Fibroblast of gingiva (primary cell): ENCODE measurements around the gene PPP1R12B.
A peak's percentile ranks its signal among the peaks of the same experiment; 100 is the strongest.
"Not testable (repeated sequence)": the region's sequence is repeated elsewhere in the genome, so short reads cannot be mapped to it uniquely, and the experiment has no call there.

Experiments used
- DNase-seq: peaks from one replicate; pipeline ENCODE4 v3.0.0-alpha.2; 2011; ENCODE audit warnings: low read depth

The PPP1R12B gene

DNA sequence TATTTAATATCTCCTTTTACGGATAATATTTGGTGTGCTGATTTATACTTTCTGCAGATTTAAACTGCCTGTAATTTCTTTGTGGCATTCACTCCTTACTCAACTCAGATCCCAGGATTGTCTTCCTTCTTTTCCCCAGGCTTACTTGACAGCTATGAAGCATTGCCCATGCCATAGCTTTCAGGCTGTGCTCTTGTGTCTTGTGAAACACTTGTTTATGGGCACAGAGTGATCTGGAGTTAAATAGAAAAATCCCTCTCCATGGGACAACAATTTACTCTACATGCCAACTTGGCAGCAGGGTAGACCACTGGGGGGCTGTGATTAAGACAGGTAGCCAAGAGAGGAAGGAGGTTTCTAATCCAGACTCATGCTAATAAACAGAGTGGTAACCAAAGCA is 57.4 kb downstream of the PPP1R12B start:
- peak; percentile 70 for DNase-seq

DNA sequence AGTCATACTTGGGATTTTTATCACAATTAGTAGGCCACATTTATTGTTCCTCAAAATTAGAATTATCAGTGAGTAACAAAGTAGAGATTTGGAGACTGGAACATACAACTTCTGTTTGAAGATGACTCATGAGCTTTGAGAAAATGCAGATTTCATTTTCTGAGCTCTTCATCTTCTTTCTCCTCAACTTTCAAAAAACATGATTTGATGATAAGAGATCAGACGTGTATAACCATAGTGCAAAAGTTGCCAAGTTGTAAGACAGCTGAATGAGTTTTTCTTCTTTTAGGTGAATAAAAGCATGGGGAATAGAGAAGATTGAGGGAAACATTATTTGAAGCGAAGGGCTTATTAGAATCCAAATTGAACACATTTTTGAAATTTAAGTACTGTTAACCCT is 58.4 kb downstream of the PPP1R12B start:
- not testable (repeated sequence) for DNase-seq

DNA sequence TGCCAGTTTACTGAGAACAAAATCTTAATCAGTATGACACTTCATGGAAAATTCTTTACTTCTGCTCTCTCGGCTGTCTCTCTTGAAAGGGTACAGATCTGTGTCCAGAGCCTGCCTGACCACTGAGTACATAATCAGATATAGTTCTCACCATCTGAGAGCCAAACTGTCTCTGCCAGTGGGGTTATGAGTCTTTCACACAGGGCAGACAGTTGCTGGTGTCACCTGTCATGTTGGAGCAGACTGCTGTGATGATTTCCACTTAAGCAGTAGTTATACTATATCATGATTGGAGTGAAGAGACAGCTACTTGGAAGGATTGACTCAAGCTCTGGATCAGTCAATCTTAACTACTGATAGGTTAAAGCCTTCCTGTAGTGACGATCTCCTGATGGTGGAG is 58.9 kb downstream of the PPP1R12B start:
- DNase-seq, result not testable (repeated sequence)

DNA sequence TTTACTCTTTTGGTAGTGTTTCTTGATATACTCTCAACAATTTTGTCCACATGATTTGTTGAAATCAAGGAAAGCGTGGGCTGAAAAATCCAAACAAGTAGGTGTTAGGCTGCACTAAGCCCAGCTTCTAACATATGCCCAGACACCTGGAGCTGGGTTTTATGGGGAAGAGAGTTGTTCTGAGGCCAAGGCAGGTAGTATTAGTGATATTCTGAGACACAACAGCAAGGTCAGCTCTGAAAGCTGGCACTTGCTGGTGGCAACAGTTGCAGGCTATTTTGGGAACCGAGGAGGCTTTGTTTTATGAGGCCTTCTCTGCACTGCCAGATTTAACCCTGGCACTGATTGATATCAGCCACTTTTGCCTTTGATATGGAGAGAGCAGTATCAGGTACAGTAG is 61.8 kb downstream of the PPP1R12B start:
- not testable (repeated sequence) for DNase-seq

DNA sequence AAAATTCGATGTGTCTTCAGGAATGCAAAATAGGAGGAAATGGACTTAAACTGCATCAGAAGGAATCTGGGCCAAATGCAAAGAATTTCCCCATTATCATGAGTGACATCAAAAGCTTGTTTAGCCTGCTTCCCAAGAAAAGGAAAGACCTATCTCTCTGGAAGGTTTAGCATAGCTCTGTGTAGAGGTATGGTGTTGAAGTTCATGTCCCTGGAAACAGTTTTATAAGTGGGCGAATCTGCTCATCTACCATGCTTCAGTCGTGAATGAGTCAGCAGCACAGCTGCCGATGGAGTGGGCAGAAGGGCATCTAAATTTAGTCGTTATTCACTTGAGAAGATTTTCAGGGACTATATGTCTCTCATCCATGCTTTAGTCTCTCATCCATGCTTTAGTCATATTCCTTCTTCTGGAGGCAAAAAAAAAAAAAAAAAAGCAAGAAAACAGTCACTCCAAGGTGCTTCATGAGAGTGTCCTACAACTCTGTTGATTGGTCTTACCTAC is 62.4 kb downstream of the PPP1R12B start:
- peak; percentile 53 for DNase-seq

DNA sequence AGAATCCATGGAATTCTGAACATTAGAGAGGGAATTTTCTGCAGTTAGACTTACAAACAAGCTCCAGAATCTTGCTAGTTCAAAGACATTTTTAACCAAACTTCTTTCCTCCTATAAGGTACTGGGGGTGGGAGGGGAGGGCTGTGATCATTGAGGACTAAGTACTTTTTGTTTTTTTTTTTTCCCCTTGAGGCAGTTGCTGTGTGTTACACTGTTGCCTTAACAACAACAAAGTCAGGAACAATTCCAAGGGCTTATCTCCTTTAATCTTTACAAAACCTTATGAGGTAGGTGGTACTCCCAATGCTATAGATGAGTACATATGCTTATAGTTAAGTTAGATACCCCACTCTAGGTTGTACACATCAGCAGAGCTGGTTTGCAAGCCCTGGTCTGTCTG is 62.9 kb downstream of the PPP1R12B start:
- no peak for DNase-seq

DNA sequence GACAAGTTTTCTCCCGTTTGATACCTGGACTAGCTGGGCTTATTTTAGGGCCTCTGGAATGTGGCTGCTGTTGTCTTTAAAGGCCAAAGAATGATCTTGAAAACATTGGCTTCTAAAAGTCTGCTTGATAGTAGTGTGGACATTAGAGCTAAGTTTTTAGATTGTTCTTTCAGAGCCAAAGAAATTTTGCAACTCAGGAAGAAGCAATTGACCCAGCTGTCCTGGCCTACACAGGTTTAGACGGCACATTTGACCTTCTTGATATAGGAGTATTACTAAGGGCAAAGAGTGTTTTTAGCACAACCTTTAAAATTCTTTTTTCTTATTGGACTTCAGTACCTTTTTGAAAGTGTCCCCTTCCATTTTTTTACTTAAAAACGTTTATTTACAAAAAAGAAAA is 63.9 kb downstream of the PPP1R12B start:
- DNase-seq, result not testable (repeated sequence)

DNA sequence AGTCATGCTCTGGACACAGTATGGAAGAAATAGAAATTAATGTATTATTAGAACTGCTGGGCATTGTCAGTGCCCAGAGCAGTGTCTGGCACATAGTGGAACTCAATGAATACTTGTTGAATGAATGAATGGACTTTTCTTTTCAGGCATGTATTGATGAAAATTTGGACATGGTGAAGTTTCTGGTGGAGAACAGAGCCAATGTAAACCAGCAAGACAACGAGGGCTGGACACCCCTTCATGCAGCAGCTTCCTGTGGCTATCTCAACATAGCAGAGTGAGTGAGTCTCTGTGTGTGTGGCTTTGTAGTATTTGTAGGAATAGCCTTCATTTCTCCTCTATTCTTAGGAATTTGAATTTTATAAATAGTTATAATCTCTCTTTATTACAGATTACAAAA is 68.1 kb downstream of the PPP1R12B start:
- no peak for DNase-seq

DNA sequence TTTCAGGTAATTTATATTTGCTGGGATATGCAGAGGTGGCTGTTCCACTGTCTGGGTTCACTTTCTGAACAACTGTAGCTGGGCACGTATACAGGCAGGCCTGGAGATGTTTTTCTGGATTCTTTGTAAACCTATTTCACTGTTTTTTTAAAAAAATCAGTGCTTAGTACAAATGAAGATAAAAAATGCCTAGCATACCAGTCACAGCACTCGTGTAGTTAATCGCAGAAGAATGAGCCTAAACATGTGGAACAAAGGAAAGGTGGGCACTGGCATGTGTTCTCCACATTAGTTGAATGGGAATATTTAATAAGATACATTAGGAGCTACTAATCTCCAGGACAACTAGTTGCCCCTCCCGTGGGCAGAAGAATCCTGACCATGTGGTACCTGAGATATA is 68.6 kb downstream of the PPP1R12B start:
- DNase-seq, result not testable (repeated sequence)

DNA sequence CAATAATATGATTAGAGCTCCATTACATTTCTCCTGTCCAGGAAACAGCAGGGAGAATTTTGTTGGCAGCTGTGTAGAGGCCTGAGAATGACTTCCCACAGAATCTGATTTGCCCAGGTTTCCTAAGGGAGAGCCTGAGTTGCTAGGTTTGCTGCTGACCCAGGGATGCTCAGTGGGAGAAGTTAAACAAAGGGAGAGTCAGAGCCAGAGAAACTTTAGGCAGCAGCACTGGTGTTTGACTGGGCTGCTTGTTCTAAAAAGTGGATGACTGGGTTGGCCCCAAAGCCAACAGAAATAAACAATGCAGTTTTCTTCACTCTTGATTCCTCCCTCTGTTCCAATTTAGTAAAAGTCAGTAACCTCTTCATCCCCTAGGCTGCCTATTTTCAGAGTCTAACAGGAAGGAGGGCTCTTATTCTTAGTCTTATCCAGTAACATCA is 69.3 kb downstream of the PPP1R12B start:
- peak; percentile 55 for DNase-seq

DNA sequence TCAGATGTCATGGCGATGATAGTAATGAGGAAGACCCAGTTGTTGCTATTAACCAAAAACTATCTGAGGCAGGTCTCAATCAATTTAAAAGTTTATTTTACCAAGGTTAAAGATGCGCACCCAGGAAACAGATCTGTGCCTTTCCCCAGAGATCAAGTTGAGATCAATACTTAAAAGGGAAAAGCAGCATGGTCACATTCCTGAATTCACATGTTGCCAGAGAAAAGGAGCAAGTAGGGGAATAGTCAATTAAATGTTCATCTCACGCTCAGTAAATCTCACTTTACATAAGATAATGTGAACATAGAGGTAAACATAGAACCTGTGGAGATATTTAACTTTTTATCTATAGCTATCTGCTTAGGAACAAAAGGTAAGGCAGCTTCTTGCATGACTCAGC is 71.2 kb downstream of the PPP1R12B start:
- DNase-seq, result not testable (repeated sequence)

DNA sequence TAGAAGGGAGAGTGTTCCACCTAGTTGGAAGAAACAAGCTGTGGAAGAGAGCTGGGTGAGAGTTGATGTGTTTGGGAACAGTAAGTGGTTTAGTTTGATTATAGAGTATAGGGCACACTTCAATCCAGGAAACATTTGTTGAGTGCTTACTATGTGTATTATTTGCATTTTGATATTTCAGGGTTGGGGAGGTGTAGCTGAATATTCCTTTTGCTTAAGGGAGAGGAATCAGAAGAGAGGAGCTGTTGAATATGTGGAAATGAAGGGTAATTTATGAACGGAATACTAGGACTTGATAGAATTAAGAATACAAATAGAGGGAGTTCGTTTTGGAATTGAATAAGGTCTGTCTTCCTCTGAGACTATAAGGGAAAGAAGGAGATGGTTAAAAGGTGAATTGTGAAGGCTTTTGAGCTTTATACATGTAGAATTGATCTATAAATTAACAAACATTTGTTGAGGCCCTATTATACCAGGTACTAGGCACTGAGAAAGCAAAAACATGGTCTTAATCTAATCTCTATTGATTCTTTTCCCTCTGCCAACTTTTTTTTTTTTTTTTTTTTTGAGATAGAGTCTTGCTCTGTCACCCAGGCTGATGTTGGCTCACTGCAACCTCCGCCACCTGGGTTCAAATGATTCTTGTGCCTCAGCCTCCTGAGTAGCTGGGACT is 72.1 kb downstream of the PPP1R12B start:
- not testable (repeated sequence) for DNase-seq

DNA sequence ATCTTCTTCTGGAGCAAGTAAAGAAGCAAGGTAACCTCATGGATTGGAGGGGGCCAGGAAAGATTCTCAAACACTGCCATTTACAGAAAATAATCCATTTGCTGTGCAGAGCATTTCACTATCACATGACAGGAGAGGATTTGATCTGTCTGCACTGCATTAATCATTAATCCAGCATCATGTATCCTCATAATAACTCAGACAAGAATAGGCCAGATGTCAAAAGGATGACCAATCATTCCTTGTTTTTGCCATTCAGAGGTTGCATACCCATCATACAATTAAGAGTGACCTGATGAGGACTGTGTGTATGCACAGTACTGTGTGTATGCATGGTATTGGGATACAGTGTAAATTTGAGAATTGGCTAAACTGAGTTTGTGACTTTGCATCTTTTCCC is 74.2 kb downstream of the PPP1R12B start:
- not testable (repeated sequence) for DNase-seq

DNA sequence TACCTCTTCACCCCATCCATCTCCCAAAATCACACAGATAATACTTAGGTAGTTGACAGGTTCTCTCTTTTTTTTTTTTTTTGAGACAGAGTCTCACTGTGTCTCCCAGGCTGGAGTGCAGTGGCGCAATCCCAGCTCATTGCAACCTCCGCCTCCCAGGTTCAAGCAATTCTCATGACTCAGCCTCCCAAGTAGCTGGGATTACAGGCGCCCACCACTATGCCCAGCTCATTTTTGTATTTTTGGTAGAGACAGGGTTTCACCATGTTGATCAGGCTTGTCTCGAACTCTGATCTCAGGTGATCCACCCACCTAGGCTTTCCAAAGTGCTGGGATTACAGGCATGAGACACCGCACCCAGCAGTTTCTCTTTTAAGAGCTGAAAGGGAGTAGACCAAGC is 75.8 kb downstream of the PPP1R12B start:
- not testable (repeated sequence) for DNase-seq

DNA sequence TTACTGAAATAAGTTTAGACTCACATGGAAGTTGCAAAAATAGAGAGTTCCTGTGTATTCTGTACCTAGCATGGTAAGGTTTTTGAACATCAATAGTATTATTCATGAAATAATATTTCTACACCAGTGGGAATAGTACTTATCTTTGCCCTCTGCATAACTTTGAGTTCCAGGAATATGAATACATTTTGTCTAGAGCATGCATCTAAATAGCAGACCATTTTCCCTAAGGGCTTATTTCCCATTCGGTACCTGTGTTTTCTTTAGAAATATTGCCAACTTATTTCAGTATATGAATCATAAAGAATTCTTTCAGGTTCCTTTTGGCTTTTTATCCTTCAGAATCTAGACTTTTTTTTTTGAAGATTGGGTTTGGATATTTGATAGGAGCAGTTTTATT is 81.6 kb downstream of the PPP1R12B start:
- not testable (repeated sequence) for DNase-seq

DNA sequence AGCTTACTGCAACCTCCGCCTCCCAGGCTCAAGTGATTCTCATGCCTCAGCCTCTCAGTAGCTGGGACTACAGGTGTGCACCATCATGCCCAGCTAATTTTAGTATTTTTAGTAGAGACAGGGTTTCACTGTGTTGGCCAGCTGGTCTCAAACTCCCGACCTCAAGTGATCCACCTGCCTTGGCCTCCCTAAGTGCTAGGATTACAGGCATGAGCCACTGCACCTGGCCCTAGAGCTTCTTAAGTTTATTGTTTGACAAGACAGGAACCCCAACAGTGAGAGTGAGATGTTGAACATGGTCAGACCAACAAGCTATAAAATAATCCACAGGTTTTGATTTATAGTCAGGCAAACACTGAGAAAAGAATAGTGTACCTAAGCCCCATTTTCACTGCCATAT is 83.8 kb downstream of the PPP1R12B start:
- not testable (repeated sequence) for DNase-seq

DNA sequence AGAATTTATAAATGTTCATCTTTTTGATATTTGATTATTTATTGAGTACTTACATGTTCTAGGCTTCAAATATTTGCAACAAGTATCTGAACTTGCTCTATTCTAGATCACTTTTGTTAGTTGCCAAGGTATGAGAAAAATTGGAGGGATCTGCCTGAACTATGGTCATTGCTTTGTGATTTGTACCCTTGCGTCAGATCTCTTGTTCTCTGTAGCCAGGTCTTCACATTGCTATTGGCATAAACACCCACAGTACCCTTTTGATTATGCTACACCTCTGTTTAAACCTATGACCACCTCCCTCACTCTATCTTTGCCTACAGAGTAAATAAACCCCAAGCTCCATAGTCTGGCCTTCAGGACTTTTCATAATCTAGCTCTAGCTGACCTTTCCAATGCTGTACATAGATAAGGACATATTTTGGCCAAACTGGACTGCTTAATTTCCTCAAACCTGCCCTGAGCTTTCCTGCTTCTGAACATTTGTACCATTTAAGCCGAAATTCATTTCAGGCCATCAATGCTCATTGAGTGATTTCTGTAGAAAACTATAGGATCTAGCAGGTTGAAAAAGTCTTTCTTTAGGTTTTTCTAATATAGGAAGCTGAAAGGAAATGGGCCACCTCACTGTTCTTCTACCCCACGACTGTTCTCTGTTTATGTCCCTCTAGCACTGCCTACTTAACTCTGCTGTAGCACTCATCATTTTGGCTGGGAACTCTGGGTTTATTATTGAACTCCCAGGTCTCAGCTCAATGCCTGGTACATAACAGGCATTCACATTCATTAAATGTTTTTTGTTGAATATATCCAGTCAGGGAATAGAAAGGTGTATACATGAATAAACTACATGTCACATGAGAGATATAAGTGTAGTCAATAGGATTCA is 84.9 kb downstream of the PPP1R12B start:
- no peak for DNase-seq

DNA sequence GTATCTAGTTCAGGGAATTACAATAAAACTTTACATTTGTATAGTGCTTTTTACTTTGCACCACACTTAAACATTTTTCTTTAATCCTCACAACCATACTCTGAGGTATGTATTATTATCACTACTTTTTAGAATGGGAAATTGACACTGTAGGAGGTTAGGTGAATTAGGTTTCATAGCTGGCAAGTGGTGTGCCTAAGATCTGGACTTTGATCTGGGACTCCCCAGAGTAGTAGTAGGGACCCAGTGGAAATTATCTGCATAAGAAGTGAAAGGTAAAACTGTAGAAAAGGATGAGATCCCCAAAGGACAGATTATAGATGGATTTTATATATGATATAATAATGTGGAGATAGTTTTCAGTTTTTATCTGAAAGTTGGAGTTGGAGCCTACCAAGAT is 85.6 kb downstream of the PPP1R12B start:
- no peak for DNase-seq

DNA sequence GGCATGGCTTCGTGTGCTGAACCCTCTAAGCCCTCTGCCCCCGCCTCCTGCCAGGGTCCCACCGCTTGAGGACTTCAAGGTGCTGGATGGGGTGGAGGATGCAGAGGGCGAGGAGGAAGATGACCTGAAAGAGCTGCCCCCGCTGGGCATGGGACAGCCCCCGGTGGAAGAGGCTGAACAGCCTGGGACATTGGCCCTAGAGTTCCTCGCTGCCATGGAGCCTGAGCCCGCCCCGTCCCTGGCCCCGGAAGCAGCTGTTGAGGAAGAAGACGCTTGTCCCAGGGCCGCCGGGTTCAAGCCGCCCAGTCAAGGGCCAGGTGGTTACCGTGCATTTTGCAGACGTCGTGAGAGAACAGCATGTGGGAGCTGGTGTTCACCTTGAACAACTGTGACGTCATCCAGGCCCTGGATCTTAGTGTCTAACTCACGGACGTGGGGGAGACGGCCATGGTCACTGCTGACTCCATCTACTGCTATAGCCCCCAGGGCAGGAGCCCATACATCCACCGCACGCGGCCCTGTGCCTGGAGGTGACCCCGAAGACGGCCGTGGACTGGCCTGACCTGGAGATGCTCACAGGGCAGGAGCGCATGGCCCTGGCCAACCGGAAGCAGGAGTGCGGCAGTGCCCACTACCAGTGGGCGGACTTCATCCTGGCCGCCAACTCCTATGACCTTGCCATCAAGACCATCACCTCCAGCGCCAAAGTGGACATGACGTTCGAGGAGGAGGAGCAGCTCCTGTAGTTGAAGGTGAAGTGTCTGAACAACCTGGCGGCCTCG is 90.1 kb downstream of the PPP1R12B start:
- DNase-seq, result no peak

DNA sequence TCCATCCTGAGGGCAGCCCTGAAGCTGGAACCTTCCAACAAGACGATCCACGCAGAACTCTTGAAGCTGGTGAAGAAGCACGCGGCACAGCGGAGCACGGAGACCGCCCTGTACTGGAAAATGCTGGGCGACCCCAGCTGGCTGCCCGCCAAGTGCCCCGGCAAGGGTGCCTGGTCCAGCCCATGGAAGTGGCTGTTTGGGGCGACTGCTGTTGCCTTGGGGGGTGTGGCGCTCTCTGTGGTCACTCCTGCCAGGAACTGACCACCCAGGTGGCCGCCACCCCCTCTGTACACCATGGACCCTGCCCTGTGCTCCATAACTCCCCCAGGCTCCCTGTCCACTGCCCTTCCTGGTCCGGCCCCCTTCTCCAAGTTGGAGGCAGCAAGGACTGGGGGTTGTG is 90.8 kb downstream of the PPP1R12B start:
- no peak for DNase-seq

DNA sequence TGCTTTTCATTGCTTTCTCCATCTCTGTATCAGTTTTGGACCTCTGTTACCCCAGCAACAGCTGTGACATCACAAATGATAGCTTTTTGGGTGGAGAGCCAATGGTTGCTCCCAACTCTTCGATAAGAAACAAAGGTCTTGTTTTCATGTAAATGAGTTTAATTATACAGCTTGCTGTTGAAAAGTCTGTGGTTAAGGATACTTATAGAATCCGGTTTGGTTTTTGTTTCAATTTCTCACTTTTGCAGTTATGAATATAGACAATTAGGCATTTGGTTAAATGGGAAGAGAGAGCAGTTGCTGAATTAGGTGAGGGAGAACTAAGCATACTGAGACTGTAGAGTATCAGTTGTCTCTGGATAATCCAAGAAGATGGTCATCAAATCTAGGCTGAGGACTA is 99.6 kb downstream of the PPP1R12B start:
- not testable (repeated sequence) for DNase-seq

DNA sequence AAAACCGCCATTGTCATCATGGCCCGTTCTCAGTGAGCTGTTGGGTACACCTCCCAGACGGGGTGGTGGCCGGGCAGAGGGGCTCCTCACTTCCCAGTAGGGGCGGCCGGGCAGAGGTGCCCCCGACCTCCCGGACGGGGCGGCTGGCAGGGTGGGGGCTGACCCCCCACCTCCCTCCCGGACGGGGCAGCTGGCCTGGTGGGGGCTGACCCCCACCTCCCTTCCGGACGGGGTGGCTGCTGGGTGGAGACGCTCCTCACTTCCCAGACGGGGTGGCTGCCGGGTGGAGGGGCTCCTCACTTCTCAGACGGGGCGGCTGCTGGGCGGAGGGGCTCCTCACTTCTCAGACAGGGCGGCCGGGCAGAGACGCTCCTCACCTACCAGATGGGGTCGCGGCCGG is 103.1 kb downstream of the PPP1R12B start:
- not testable (repeated sequence) for DNase-seq
